NCI-H460 (cell line): ENCODE data around the gene NRP2. TPM values are rescaled to one million over a fixed set of nuclear protein-coding genes. Genes with fewer than 3 reads are reported as not detected.

ENCODE experiments used
- DNase-seq: peaks from one replicate; pipeline ENCODE4 v3.0.0-alpha.2; 2016; ENCODE audit warnings: low read depth; ENCODE audit errors: extremely low read depth
- total RNA-seq: library from RNA; depleted of rRNA; stranded (reverse); fragments of >200 nt; shearing (Covaris generic); gene quantifications from 2 replicates; pipeline ENCODE4 v1.2.3, GENCODE V29; 2014

The NRP2 gene
- total RNA-seq, 1 experiment from 2014 or later = 7.4 TPM

GRCh38 chr2:205728366-205728765 is 46.1 kb downstream of the NRP2 start:
- no peak for DNase-seq

DNA sequence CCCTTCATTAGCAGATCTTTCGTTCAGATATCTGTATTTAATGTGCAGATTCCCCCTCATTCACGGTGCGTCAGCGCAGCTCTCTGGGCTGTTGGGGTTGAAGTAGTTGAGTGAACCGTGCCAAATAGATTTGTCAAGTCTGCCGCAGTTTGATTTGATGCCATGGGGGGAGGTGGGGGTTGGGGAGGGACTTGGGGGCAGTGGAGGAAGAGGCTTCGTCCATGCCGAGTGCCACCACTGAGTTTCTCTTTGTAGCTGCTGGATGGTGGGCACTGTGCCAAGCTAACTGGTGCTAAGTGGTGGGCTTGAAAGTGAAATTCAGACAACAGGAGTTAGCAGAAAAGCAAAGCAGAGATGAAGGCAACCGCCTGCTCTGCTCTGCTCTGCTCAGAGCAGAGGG is 47.9 kb downstream of the NRP2 start:
- no peak for DNase-seq

DNA sequence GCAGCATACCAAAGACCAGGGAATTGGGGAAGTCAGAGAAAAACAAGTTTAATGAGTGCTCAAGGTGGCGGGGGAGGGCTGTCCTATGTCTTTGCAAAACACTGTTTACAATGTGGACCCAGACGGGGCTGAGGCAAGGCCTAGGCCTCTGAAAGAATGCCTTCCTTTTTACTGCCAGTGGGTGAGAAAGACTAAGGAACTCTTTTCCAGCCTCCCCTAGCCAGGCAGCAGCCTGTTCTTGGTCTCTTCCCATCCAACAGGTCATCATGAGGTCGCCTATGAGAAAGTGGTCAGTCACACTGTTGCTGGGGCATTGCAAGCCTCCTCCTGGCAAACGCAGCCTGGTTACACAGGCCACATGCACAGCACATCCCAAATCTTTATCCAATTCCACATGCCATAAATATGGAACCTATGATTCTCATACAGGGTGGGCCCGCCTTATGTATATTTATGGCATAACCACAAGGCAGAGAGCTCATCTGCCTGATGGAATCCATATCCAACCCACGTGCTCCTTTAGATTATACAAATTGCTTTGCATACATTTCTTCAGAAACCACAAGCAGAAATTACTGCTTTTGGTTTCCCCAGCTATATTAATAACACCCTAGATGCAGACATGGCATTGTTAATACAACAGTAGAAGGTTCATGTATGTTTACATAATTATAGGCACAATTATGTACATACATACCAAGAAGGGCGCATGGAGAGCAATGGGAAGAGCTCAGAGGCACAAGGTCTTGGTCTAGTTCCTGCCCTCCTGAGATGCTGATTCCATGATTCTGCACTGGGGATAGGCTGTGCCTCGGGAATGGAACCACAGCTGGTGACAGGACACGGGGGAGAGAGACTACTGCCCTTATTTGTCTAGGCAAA is 48.6 kb downstream of the NRP2 start:
- DNase-seq = no peak

DNA sequence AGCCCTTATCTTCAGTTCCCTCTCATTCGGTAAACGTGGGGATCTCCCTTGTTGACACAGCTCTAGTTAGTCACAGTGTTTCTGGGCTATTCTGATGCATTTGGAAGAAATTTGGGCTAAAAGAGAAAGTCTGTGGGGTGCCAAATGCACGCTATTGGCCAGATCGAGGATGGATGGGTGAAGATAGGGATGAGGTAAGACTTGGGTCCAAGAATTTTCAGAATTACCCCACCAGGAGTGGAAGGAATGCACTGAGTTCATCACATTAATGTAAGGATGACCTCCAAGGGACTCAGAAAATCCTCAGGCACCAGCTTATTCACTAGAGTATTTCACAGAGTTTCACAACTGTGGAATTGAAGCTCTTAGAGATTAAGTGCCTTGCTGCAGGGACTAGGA is 49.3 kb downstream of the NRP2 start:
- no peak for DNase-seq

DNA sequence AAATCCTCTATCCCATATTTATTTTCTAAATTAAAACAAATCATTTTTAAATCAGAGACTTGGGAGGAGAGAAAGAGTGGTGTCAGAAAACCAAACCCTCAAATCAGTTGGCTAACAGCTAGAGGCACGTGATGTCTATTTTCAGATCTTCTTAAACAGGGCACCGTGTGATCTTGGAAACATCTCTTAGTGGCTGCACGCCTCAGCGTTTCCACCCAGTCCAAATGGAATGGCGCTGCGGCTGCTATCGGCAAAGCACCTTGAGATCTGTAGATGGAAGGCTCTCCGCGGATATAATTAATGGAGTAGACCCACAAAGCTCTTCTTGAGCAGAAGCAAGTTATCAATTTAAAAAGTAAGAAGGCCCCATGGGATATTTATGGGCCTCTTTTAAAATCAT is 50.0 kb downstream of the NRP2 start:
- DNase-seq = no peak

- no peak for DNase-seq
Measured at GRCh38 chr2:205733082-205733481, 50.8 kb downstream of the NRP2 start.

- DNase-seq = no peak
Measured at GRCh38 chr2:205733648-205734047, 51.3 kb downstream of the NRP2 start.

- DNase-seq = peak; percentile 49
Measured at GRCh38 chr2:205734436-205735037, 52.2 kb downstream of the NRP2 start.

- no peak for DNase-seq
Measured at GRCh38 chr2:205738117-205738968, 56.0 kb downstream of the NRP2 start.

- no peak for DNase-seq
Measured at GRCh38 chr2:205739620-205740019, 57.3 kb downstream of the NRP2 start.

GRCh38 chr2:205740381-205740780 is 58.1 kb downstream of the NRP2 start:
- DNase-seq = no peak

DNA sequence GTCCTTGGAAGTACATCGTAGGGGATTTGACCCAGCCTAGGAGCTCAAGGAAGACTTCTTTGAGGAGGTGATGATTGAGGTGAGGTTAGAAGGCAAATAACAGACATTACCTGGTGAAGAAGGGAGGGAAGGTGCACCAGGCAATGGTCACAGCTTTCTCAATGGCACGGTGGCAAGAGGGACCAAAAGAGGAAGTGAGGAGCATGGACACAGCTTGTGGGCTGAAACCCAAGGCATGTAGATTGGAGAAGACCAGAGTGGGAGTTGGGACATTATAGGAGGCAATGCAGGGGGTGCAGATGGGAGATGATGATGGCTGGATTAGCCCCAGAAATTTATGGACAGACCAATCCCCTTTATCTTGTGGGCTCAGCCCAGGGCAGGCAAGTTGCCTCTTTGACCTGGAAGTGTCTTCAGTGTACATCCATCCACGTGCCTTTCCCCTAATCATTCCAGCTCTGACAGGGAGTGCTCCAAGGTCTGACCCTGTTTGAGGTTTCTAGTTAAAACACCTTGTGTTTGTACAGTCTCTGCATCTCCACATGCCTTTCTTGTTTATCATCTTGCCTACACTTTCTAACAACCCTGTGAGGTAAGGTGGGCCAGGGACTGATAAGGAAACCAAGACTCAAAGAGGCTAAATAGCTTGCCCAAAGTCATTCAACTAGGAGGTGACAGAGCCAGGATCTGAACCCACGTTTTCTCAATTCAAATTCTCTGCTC is 59.1 kb downstream of the NRP2 start:
- DNase-seq = no peak

DNA sequence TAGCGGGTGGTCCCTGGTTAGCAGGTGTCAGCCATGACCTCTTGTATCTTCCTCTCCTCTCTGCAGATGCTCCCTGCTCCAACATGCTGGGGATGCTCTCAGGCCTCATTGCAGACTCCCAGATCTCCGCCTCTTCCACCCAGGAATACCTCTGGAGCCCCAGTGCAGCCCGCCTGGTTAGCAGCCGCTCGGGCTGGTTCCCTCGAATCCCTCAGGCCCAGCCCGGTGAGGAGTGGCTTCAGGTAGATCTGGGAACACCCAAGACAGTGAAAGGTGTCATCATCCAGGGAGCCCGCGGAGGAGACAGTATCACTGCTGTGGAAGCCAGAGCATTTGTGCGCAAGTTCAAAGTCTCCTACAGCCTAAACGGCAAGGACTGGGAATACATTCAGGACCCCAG is 60.8 kb downstream of the NRP2 start:
- no peak for DNase-seq

- DNase-seq = no peak
Measured at GRCh38 chr2:205744074-205744591, 61.8 kb downstream of the NRP2 start.

DNA sequence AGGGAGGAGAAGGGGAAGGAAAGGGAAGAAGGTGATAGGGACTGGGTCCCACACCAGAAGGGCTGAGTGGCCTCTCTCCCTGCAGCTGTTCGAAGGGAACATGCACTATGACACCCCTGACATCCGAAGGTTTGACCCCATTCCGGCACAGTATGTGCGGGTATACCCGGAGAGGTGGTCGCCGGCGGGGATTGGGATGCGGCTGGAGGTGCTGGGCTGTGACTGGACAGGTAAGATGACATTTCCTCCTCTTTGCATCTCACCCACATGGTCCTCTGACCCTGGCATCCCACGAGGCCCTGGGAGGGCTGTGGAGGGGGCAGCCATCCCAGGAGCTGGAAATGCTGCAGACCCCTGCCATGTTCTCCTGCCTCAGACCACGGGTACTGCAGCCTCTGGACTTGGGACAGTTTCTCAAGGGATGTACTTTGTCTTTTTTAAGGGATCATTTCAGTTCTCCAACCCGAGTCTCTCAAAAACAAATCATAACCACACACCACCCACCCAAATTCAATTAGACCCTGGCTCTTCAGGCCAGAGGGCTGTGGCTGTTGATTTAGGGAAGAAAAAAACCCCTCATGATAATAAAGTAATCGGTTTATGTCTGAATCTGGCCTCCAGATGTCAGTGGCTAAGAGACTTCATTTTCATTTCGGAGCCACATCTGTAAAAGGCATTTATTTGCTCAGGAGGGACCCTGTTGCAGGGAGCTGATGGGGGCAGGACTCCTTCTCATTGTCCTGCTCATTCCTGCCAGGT is 63.5 kb downstream of the NRP2 start:
- no peak for DNase-seq

GRCh38 chr2:205746420-205746785 is 64.1 kb downstream of the NRP2 start:
- no peak for DNase-seq

GRCh38 chr2:205747829-205748386 is 65.6 kb downstream of the NRP2 start:
- DNase-seq = no peak

GRCh38 chr2:205748639-205749038 is 66.3 kb downstream of the NRP2 start:
- no peak for DNase-seq

GRCh38 chr2:205749078-205749477 is 66.8 kb downstream of the NRP2 start:
- DNase-seq = no peak
